Astrocyte (in vitro differentiated cells and primary cell): ENCODE data around the gene COL16A1.

Experiments
- CTCF ChIP-seq: IDR thresholded peaks from 2 replicates; pipeline ENCODE4 v1.5.1; 2011; ENCODE audit warnings: low read depth, mild to moderate bottlenecking, inconsistent platforms, low read length, moderate library complexity; ENCODE audit not compliant: insufficient read depth
- EZH2 ChIP-seq: IDR thresholded peaks from 2 replicates; pipeline ENCODE4 v1.6.1; 2012; ENCODE audit warnings: mild to moderate bottlenecking, low read length, inconsistent platforms; ENCODE audit not compliant: insufficient read depth

GRCh38 chr1:31627301-31627929, 76.4 kb downstream of the COL16A1 start:
- no peak for TF ChIP-seq CTCF
- no peak for TF ChIP-seq EZH2
